Measurements from ENCODE around the gene APMAP.

APMAP gene

GRCh38 chr20:24999568-24999967 is 7.0 kb upstream of the APMAP start:
- TF ChIP-seq, protein P1, sequence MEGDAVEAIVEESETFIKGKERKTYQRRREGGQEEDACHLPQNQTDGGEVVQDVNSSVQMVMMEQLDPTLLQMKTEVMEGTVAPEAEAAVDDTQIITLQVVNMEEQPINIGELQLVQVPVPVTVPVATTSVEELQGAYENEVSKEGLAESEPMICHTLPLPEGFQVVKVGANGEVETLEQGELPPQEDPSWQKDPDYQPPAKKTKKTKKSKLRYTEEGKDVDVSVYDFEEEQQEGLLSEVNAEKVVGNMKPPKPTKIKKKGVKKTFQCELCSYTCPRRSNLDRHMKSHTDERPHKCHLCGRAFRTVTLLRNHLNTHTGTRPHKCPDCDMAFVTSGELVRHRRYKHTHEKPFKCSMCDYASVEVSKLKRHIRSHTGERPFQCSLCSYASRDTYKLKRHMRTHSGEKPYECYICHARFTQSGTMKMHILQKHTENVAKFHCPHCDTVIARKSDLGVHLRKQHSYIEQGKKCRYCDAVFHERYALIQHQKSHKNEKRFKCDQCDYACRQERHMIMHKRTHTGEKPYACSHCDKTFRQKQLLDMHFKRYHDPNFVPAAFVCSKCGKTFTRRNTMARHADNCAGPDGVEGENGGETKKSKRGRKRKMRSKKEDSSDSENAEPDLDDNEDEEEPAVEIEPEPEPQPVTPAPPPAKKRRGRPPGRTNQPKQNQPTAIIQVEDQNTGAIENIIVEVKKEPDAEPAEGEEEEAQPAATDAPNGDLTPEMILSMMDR (IDR thresholded peaks at IDR 0.05; ENCODE audit: low read depth, low read length), result no peak
- TF ChIP-seq EZH2phosphoT487 (IDR thresholded peaks at IDR 0.05; ENCODE audit: low read depth), result no peak
- peak overlapping the region; percentile 84; the same call in 1 of the 2 replicates for H3K4me2 ChIP-seq (ENCODE audit: low read length)
- H3K36me3 ChIP-seq (replicated peaks; ENCODE audit: low read depth, low read length), result no peaks in the 10 kb centered on the region
- H3K27ac ChIP-seq (ENCODE audit: low read length), result no peak overlapping the region
- no peak overlapping the region for H3K9ac ChIP-seq (ENCODE audit: low read length)
- H3K9me3 ChIP-seq (ENCODE audit: insufficient read depth, low read length), result no peaks in the 10 kb centered on the region; the same call in 1 of the 2 replicates
- H3K4me1 ChIP-seq (ENCODE audit: low read length), result peaks cover 20% of the 10 kb centered on the region
- no peak overlapping the region for H2AFZ ChIP-seq (ENCODE audit: low read depth, low read length)
- no peaks in the 10 kb centered on the region for H4K20me1 ChIP-seq (ENCODE audit: insufficient read depth, low read length)
- no peaks in the 10 kb centered on the region for H3K79me2 ChIP-seq (ENCODE audit: low read length)
- no peak overlapping the region for H3K4me3 ChIP-seq (ENCODE audit: low read length)
- H3K27me3 ChIP-seq (ENCODE audit: low read depth, low read length), result peaks cover 17% of the 10 kb centered on the region

- H3K4me2 ChIP-seq (ENCODE audit: low read length), result peak overlapping the region; percentile 84
- no peaks in the 10 kb centered on the region for H3K36me3 ChIP-seq (replicated peaks; ENCODE audit: low read depth, low read length)
- H2AFZ ChIP-seq (ENCODE audit: low read depth, low read length), result peak overlapping the region; percentile 34
- peaks cover 25% of the 10 kb centered on the region for H3K4me1 ChIP-seq (ENCODE audit: low read length)
- no peaks in the 10 kb centered on the region for H3K79me2 ChIP-seq (ENCODE audit: low read length)
- H3K27ac ChIP-seq (ENCODE audit: low read length), result 0 out of 2 replicates have a peak overlapping the region, but pooled peaks have one; percentile 11
- H3K27me3 ChIP-seq (ENCODE audit: low read depth, low read length), result peaks cover 17% of the 10 kb centered on the region
- H4K20me1 ChIP-seq (ENCODE audit: insufficient read depth, low read length), result no peaks in the 10 kb centered on the region
- peak overlapping the region; percentile 71 for H3K4me3 ChIP-seq (ENCODE audit: low read length)
- TF ChIP-seq, protein P1 (IDR thresholded peaks at IDR 0.05; ENCODE audit: low read depth, low read length), result 0 out of 2 replicates have a peak, but pooled peaks have one; percentile 2
- TF ChIP-seq EZH2phosphoT487 (IDR thresholded peaks at IDR 0.05; ENCODE audit: low read depth), result no peak
- H3K9me3 ChIP-seq (ENCODE audit: insufficient read depth, low read length), result no peaks in the 10 kb centered on the region; the same call in 1 of the 2 replicates
- peak overlapping the region; percentile 25; the same call in 1 of the 2 replicates for H3K9ac ChIP-seq (ENCODE audit: low read length)
Observed at GRCh38 chr20:24998631-24999445, 6.3 kb upstream of the APMAP start.

DNA sequence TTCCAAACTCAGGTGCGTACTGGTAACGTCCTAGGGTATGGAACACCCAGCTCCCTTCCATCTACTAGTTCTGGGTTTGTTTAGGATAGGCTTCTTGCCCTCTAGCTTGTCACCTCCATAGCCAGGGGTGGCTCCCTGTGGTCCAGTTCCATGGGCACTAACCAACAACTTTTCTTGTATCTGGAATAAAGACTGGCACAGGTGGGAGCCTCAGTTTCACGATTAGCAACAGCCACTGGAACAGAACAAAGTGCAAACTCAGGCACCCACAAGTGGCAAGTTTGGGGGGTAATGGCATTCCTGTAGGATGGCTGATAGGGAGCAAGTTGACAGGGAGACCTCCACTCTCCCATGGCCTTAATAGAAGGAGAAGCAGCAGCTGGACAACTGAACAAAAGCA is 5.6 kb upstream of the APMAP start:
- H3K27me3 ChIP-seq (ENCODE audit: low read depth, low read length), result peaks cover 17% of the 10 kb centered on the region
- no peaks in the 10 kb centered on the region for H4K20me1 ChIP-seq (ENCODE audit: insufficient read depth, low read length)
- H2AFZ ChIP-seq (ENCODE audit: low read depth, low read length), result no peak overlapping the region
- peak overlapping the region; percentile 84 for H3K4me2 ChIP-seq (ENCODE audit: low read length)
- H3K9ac ChIP-seq (ENCODE audit: low read length), result no peak overlapping the region
- H3K9me3 ChIP-seq (ENCODE audit: insufficient read depth, low read length), result no peaks in the 10 kb centered on the region; the same call in 1 of the 2 replicates
- H3K27ac ChIP-seq (ENCODE audit: low read length), result no peak overlapping the region
- no peaks in the 10 kb centered on the region for H3K79me2 ChIP-seq (ENCODE audit: low read length)
- TF ChIP-seq EZH2phosphoT487 (IDR thresholded peaks at IDR 0.05; ENCODE audit: low read depth), result no peak
- TF ChIP-seq, protein P1 (IDR thresholded peaks at IDR 0.05; ENCODE audit: low read depth, low read length), result no peak
- no peak overlapping the region for H3K4me3 ChIP-seq (ENCODE audit: low read length)
- no peaks in the 10 kb centered on the region for H3K36me3 ChIP-seq (replicated peaks; ENCODE audit: low read depth, low read length)
- H3K4me1 ChIP-seq (ENCODE audit: low read length), result peaks cover 32% of the 10 kb centered on the region

Data from OCI-LY3 (cell line).